ENCODE measurements around the gene OBSCN.

Gene OBSCN

GRCh38 chr1:228283043-228283371 is 75.2 kb downstream of the OBSCN start:
- Histone ChIP-seq H3K4me1 (no peaks in the 10 kb centered on the region), H3K4me3 (ENCODE audit: low read depth, low read length) (no peak overlapping the region), H3K27me3 (no peaks in the 10 kb centered on the region), H3K36me3 (no peaks in the 10 kb centered on the region), H3K9me3 (no peaks in the 10 kb centered on the region)
- TF ChIP-seq CTCF (IDR thresholded peaks at IDR 0.05; ENCODE audit: low read depth, low read length), result no peak
- DNase-seq, result peak; percentile 12

DNA sequence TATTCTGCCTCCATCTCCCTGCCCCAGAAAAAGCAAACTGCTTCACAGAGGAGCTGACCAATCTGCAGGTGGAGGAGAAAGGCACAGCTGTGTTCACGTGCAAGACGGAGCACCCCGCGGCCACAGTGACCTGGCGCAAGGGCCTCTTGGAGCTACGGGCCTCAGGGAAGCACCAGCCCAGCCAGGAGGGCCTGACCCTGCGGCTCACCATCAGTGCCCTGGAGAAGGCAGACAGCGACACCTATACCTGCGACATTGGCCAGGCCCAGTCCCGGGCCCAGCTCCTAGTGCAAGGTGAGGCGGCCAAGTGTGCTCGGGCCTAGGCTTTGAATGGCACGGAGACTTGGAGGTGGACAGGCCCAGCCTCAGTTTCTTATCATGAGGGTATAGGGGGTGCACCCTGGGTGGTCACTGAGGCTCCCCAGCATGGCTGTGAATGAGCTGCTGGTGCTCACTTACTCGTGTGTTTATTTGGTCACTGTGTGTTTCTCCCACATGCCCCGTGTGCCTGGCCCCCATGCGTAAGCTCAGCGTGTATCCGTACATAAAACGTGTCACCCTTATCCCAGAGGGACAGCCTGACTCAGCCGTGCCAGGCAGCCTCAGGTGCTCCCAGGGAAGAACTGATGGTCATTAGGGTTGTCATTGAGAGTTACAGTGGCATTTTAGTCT is 75.8 kb downstream of the OBSCN start:
- Histone ChIP-seq H3K27me3 (no peaks in the 10 kb centered on the region), H3K9me3 (no peaks in the 10 kb centered on the region), H3K36me3 (no peaks in the 10 kb centered on the region), H3K4me3 (ENCODE audit: low read depth, low read length) (no peak overlapping the region), H3K4me1 (no peaks in the 10 kb centered on the region)
- peak; percentile 4 for DNase-seq
- no peak for TF ChIP-seq CTCF (IDR thresholded peaks at IDR 0.05; ENCODE audit: low read depth, low read length)

DNA sequence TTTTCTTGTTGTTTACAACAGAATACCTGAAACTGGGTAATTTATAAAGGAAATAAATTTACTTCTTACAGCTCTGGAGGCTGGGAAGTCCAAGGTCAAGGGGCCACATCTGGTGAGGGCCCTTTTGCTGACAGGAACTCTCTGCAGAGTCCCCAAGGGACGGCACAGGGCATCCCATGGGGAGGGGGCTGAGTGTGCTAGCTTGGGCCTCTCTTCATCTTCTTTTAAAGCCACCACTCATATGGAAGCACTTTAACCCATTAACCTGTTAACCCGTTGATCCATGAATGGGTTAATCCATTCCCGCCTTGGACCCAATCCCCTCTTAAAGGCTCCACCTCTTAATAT is 76.3 kb downstream of the OBSCN start:
- no peak for TF ChIP-seq CTCF (IDR thresholded peaks at IDR 0.05; ENCODE audit: low read depth, low read length)
- Histone ChIP-seq H3K9me3 (no peaks in the 10 kb centered on the region), H3K4me3 (ENCODE audit: low read depth, low read length) (no peak overlapping the region), H3K27me3 (no peaks in the 10 kb centered on the region), H3K4me1 (no peaks in the 10 kb centered on the region), H3K36me3 (no peaks in the 10 kb centered on the region)
- DNase-seq, result no peak

GRCh38 chr1:228284521-228284920 is 76.7 kb downstream of the OBSCN start:
- no peak for DNase-seq
- no peaks in the 10 kb centered on the region for H3K4me1 ChIP-seq
- H3K27me3 ChIP-seq, result no peaks in the 10 kb centered on the region
- no peaks in the 10 kb centered on the region for H3K9me3 ChIP-seq
- no peak for TF ChIP-seq CTCF (IDR thresholded peaks at IDR 0.05; ENCODE audit: low read depth, low read length)
- H3K36me3 ChIP-seq, result no peaks in the 10 kb centered on the region
- H3K4me3 ChIP-seq (ENCODE audit: low read depth, low read length), result no peak overlapping the region

DNA sequence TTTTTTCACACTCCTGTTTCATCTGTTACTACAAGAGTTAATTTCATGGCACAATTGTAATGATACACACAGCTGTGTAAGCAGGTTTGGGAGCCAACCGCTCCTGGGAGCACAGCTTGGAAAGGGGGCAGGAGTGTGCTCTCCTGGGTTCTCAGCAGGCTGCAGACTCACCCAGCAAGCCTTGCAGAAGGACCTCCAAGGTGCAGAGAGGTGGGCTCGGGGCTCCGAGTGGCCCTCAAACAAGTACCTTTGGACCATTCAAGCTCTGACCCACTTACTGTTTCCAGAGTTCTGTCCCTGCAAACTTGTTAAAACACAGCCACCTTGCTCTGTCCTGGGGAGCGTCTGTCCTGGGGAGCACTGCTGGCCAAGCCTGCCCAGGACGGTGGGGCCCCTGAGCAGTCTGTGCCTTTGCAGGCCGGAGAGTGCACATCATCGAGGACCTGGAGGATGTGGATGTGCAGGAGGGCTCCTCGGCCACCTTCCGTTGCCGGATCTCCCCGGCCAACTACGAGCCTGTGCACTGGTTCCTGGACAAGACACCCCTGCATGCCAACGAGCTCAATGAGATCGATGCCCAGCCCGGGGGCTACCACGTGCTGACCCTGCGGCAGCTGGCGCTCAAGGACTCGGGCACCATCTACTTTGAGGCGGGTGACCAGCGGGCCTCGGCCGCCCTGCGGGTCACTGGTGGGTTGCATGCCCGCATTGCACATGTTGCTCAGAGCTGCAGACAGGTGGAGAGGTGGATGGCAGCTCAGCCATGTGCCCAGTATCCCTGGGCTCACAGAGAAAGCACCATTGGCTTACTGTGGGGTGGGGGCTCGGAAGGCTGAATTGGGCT is 78.0 kb downstream of the OBSCN start:
- Histone ChIP-seq H3K4me3 (ENCODE audit: low read depth, low read length) (no peak overlapping the region), H3K4me1 (no peaks in the 10 kb centered on the region), H3K9me3 (no peaks in the 10 kb centered on the region), H3K27me3 (no peaks in the 10 kb centered on the region), H3K36me3 (no peaks in the 10 kb centered on the region)
- no peak for TF ChIP-seq CTCF (IDR thresholded peaks at IDR 0.05; ENCODE audit: low read depth, low read length)
- DNase-seq, result peak; percentile 5
